ENCODE data around the gene TINAG. TPM values are rescaled to one million over a fixed set of nuclear protein-coding genes. Genes with fewer than 3 reads are reported as not detected.

Gene TINAG, protein sequence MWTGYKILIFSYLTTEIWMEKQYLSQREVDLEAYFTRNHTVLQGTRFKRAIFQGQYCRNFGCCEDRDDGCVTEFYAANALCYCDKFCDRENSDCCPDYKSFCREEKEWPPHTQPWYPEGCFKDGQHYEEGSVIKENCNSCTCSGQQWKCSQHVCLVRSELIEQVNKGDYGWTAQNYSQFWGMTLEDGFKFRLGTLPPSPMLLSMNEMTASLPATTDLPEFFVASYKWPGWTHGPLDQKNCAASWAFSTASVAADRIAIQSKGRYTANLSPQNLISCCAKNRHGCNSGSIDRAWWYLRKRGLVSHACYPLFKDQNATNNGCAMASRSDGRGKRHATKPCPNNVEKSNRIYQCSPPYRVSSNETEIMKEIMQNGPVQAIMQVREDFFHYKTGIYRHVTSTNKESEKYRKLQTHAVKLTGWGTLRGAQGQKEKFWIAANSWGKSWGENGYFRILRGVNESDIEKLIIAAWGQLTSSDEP
- 0.41 TPM for total RNA-seq

DNA sequence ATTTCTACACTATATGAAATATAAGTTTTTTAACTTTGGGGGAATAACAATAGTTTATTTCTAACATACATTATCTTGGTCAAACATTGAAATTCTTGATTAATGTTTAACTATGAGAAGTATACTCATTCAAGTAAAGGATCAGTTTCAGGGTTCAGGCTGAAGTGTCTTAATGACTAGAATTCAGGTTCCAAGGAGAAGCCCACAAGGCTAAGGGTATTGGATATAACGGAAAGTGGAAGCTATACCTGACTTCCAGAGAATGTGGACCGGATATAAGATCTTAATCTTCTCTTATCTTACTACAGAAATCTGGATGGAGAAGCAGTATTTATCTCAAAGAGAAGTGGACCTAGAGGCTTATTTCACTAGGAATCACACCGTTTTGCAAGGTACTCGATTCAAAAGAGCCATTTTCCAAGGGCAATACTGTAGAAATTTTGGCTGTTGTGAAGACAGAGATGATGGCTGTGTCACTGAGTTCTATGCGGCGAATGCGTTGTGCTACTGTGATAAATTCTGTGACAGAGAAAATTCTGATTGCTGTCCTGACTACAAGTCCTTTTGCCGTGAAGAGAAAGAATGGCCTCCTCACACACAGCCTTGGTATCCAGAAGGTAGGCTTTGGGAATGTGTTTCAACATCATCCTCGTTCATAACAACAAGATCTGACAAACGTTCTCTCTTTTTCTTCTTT, at the start of gene TINAG:
TINAG (plus strand) TSS at position 153 of the 697 bp plus-strand sequence; CDS start at position 263, 110 bp downstream.
- DNase-seq (ENCODE audit: low spot score in 2 of 2) = no peak
- no peak for FAIRE-seq

DNA sequence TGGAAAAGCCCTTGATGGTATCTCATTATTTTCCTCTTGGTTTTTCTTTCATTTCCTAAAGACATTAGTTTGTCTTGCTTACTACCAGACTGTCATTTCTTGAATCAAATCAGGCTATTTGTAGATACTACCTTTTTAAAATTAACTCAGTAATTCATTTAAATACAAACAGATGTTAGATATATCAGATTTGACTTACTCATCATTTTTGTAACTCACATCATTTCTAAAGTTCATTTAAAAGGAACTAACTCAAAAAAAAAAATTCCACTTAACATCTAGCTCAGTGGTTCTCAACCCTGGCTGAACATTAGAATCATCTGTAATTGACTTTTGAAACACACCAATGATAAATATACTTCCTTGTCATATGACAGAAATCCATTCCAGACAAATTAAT, 48.2 kb upstream of the TINAG start:
- no peak for FAIRE-seq
- no peak for DNase-seq (ENCODE audit: low spot score in 2 of 2)

DNA sequence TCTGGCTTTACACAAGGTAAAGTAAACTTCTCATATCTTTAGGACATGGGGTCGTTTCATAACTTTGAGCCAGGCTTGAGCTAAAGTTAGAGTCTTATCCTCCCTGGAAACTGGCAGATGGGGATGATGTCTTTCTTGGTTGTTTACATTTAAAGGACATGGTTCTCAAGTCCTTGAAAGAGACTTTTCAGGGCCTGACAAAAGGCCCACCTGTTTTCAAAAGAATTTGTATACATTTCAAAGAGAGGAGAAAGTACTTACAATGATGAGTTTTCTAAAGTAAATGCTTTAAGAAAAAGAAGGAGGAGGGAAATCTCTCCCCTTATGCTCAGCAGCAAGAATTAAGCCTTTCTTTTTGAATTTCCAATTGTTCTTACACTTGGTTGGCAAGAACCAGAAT, 45.7 kb upstream of the TINAG start:
- FAIRE-seq (no peak), DNase-seq (ENCODE audit: low spot score in 2 of 2) (no peak)

DNA sequence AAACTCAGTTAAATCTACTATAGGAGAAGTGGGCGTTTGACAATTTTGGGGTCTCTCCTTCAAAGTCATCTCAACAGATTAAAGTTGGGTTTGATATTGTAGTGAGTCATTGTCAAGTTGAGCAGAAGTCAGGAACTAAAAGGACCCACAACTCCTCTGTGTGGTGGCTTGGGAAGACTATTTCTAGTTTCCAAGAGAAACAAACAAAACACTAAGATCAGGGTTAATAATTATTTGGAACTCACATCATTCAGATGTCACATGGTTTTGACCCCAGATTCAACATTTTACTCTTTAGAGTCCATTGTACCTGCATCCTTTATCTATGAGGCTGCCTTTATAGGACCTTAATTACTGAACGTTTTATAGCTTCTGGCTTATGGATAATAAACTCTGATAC, 45.3 kb upstream of the TINAG start:
- no peak for FAIRE-seq
- DNase-seq (ENCODE audit: low spot score in 2 of 2) = no peak

DNA sequence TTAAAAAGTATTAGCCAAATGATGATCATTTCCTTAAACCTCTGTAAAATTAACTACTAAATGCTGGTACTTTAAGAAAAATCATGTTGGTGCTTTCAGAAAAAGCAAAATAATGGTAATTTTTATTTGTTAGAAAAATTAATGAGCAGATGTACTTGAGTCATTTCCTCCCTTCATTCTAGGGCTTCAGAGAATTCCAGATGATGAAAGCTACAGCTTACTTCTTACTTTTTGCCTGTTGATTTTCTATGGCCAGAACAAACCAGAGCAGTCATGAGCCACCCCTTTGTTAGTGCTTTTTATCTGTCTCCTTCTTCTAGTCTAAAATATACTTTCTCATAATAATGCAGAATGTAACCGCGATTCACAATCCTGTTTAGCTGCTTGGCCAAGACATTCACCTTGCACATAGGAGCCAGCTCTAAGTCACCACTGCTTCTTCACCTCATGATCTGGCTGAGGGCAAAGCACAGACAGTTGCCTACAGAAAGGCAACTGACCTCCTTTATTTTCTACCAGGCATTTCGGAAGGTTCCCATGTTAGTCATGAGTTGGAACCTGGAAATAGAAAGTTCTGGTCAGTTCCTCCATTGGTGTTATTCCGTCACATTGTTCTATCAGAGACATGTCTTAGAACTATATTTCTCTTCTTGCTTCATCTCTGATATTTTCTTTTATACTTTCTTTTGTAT, 43.5 kb upstream of the TINAG start:
- FAIRE-seq (no peak), DNase-seq (ENCODE audit: low spot score in 2 of 2) (no peak)

DNA sequence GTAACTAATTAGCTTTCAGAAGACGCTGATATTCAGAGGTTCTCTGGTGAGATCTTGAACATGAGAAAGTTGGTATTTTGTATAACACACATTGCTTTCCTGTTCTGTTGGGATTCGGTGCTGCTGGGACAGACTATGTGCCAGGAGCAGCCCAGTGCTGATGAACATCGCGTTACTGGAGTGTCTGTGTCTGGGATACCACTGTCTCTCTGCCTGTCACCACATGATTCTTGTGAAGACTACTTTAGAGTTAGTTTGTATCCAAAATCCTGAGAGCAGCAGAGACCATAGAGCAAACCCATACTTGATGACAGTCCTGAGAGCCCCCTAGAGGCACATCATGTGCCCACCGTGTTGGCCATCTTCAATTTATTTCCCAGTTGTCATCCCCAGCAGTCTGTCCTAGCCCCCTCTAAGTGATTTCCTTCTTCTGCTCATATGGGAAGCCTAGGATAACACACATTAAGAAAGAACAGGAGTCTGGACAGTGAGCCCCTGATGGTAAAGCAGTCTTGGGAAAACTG, 41.8 kb upstream of the TINAG start:
- FAIRE-seq = no peak
- DNase-seq (ENCODE audit: low spot score in 2 of 2) = no peak

DNA sequence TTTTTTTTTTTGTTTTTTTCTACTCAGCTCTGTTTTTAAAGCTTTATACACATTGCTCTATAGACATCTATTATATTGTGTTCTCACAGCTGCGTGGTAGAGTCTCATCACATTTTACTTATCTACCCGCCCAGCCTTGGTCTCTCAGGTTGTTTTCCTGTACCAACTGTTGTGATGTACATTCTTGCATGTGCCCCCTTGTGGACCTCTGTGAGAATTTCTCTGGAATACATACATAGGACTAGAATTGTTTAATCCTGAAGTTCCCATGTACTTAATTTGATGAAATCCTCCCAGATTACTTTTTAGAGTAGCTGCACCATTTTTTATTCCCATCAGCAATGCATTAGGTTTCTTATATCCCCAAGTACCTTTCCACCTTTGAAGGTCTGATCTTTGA, 40.4 kb upstream of the TINAG start:
- no peak for FAIRE-seq

DNA sequence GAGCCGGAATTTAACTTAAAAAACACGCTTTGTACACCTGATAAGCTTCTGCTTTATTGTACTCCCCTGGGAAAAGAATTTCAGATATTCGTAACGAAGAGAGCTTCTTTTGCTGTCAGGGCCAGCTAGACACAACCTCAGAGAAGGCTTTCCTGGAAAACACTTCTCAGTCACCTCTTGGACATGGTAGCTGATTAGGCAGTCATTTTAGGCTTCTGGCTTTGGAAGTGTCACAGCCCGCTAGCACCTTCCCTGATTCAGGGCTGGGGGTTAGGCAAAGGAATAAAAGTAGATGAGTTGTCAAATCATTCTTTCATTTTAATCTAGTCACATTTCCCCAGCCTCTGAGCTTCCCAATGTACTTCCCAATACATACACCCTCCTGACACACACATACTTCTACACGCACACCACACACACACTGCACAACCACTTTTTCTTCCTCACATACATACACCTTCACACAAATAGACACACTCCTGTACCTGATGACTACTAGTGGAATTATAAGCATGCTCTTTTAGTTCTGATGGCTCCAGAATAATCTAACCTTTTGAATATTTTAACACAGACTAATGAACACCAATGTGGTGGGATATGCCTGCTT, 34.9 kb upstream of the TINAG start:
- DNase-seq (ENCODE audit: low spot score in 2 of 2) (no peak), FAIRE-seq (no peak)

More for the DNA sequence above, 40.4 kb upstream of the TINAG start:
- no peak for DNase-seq (ENCODE audit: low spot score in 2 of 2)

DNA sequence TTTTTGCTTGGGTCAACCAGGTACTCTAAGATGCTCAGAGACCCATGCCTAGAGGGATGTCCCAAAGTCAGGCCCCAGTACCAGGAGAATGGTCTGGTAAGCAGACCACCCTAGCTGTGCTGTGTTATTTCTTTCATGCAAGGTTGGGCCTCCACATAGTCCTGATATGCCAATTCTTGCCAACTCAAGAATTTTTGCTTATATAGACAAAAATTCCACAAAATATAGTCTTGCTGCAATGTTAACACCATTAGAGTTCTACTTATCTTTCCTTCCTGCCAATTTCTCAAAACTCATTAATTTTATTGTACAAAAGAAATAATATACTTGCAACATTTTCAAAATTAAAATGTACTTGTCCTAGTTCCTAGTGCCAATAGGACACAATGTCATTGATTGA, 33.9 kb upstream of the TINAG start:
- FAIRE-seq = no peak
- no peak for DNase-seq (ENCODE audit: low spot score in 2 of 2)

DNA sequence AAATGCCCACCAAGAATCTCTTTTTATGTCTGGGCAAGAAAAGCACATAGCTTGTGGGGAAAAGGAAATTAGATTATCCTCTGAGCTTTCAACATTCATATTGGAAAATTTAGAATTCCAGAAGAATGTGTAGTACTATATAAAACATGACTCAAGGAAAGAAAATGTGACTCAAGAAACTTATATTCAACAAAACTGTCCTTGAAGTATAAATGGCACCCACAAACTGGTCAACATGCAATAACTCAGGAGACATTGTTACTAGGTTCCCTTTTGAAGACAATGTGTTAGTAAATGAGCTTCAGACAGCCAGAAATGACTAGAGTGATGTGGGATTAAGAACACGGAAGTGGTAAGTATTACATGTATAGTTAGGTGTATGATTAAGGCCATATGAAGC, 26.1 kb upstream of the TINAG start:
- FAIRE-seq (no peak), DNase-seq (ENCODE audit: low spot score in 2 of 2) (no peak)

DNA sequence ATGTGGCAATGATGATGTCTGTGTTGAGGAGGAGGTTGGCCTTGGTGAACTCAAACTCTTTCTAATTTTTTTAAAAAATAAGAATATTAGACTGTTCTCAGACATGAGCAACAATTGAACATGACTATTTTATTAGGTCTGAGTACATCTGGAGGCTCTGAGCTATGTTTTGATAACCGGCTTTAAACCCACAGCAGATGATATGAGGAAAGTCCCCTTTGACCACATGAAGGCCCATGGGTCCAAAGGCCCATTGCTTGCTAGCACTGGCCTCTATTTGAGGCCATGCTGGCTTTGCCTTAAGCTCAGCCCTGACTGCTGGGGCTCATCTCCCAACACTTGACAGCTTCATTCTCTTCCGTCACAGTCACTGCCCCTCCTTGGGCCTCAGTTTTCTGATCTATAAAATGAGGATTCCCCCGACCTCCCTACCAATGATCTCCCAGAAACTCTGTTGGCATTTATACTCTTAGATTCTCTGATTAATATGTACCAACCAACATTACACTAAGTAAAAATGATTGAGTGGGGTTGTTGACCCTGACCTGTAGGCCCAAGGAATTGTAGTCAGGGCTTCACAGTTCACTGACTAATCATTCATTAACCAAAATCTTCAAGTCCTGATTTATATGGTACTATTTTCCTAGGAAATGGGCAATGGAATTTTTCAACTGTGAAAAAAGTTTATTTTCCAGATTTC, 23.9 kb upstream of the TINAG start:
- DNase-seq (ENCODE audit: low spot score in 2 of 2) (no peak), FAIRE-seq (no peak)

DNA sequence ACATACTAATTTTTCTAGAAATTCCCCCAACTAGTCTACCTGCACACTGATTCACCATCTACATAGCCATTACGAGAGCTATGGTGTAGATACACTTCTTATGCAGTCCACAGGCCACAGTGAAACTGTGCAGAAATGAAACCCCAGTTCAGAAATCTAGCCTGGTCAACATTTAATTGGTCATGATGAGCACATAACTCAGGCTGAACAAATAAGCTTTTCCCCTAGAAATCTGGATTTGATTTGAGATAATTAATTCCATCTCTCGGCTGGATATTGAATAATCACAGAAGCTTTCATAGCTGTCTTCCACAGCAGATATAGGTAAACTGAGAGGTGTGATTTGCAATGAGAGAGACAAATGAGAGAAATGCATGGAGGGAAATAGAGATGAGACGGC, 22.6 kb upstream of the TINAG start:
- DNase-seq (ENCODE audit: low spot score in 2 of 2) (no peak), FAIRE-seq (no peak)

DNA sequence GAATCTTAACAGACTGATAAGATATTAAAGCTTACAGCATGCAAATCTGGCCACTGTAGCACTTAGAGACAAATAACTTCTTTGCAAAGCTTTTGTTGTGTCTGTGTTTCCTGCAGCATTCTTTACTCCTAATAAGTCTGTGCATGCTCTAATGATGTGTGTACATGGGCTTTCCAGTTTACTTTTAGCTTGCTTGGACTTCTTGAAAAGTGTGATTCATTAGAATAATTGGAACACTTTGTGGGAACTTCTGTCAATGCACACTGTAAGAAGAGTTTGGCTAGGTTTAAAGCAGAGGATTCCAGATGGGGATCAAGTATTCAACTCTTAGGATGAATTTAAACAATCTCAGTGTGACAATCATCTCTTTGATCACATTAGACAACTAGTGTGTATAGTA, 22.1 kb upstream of the TINAG start:
- no peak for FAIRE-seq

DNA sequence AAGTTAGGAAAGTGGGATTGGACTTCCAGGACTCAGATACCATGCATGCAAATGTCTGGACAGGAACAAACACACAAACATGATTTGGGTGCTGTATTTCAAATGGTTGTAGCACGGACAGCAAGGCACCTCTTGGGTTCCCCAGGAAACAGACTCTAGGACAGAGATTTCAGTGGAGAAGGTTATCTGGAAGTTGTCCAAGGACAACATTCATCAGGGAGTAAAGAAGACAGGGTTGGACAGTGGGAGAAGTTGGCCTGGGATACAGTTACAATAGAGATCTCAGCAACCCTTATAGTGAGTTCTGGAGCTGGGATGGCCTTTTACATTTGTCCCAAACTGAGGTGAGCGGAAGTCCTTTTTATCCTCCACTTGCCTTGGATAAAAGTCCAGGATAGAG, 19.8 kb upstream of the TINAG start:
- no peak for FAIRE-seq
- DNase-seq (ENCODE audit: low spot score in 2 of 2) = no peak

More for the DNA sequence above, 22.1 kb upstream of the TINAG start:
- no peak for DNase-seq (ENCODE audit: low spot score in 2 of 2)

DNA sequence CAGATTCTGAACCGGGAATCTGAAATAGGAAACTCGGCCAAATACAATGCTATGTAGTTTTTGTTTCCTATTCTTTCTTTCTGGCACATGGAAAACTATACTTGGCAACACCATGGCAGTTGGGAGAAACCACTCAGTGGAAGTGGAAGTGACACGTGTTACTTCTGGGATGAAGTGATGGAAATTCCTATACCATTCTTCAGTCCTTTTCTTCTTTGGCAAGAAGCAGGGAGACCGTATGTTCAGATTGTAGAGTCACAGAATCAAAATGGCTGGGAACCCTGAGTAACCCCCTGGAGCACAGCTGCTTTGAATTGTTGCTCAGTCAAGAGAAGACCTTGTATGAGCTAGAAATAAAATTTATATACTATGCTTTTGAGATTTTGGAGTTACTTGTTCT, 18.8 kb upstream of the TINAG start:
- no peak for FAIRE-seq

DNA sequence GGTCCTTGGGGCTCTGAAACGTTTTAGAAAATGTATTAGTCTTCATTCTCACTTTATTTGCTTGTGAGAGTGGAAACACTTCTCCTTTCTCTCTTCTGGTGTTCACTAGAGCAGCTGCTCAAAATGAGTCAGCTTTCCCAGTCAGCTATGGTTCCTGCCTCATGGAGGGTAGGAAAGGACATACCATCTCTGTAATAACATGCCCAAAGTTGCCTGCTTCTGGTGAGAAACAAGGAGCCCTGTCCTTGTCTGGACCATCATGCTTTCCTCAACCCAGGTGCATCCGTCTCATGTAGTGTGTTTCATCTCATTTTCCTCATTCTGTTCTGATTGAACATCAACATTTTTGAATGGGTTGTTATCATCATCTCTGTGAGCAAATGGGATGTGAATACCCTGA, 17.1 kb upstream of the TINAG start:
- FAIRE-seq = no peak
- no peak for DNase-seq (ENCODE audit: low spot score in 2 of 2)

More for the DNA sequence above, 18.8 kb upstream of the TINAG start:
- no peak for DNase-seq (ENCODE audit: low spot score in 2 of 2)

DNA sequence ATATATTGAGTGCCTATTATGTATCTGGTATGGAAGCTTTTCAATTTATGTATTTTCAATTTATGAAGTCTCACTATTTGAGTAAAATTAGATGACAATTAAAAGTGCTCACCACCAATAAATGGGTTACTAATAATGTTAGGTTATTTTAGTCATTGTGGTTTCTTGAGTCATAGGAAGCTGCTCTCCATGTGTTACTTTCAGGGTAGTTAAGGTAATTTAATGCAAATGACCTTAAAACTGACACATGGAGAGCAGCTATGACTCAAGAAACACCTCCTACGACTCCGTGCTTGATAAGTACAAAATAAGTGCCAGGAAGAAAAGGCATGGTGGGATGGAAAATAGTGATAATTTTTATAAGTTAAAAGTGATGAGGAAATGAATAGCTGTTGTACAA, 16.5 kb upstream of the TINAG start:
- no peak for DNase-seq (ENCODE audit: low spot score in 2 of 2)
- FAIRE-seq = no peak

DNA sequence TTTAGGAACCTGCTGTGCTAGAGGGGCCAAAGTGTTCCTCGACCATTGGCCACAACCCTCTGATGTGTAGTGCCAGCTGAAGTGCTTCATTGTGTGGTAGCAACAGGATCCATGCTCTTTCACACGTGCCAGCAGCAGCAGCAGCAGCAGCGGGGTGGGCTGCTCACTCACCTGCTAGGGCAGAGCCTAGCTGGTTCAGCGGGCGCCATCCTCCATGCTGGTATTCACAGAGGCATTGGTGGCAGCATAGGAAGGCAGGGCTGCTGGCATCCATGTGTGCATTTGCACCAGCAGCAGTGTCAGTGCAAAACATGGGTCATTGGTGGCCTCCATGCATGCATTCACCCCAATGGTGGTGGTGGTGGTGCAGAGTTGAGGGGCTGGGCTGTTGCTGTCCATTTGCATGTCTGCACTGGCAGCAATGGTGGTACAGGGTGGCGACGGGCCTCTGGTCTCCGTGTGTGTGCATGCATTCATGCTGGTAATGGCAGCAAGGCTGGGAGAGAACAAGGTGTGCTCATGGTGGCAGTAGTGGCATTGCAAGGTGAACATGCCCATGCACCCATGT, 13.2 kb upstream of the TINAG start:
- no peak for FAIRE-seq
- no peak for DNase-seq (ENCODE audit: low spot score in 2 of 2)

DNA sequence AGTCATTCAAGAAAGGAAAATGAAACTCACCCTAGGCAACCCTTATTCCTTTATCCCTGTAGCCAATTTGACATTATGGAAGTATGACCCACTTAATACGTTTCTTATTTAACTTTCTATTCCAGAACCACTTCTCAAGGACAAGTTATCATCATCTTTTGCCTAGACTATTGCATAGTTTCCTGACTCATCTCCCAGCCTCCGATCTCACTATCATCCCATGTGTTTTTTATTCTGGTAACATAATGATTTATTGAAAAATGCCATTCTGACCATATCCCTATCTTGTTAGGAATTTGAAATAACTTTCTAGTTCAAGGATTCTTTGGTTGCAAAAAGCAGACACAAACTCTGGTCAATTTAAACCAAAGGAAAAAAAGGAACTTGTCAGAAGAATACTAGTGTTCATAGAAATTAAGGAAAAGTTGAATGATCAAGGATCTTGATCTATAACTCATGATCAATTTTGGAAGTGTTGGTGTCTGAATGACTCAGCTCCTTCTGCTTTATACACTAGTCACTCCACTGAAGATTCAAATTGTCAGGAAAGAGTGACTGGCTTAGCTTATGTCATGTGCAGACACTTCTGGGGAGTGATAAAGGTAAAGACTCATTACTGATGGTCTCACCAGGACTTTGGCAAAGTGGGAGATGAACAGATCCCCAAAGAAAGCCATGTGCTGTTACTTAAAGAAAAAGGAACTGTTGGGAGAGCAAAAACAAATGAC, 8.5 kb upstream of the TINAG start:
- DNase-seq (ENCODE audit: low spot score in 2 of 2) = no peak
- no peak for FAIRE-seq

Data from frontal cortex (tissue), 4 donors.